Stimulated activated CD4-positive, alpha-beta T cell treated with anti-CD3 and anti-CD28 coated beads, Interleukin-2, amount 100 ng/mL, for 4 hours (primary cell): ENCODE measurements around the gene YPEL4.

Experiments
- DNase-seq: peaks from one replicate; pipeline ENCODE4 v3.0.0-alpha.2; 2020; ENCODE audit warnings: low read depth

The YPEL4 gene

DNA sequence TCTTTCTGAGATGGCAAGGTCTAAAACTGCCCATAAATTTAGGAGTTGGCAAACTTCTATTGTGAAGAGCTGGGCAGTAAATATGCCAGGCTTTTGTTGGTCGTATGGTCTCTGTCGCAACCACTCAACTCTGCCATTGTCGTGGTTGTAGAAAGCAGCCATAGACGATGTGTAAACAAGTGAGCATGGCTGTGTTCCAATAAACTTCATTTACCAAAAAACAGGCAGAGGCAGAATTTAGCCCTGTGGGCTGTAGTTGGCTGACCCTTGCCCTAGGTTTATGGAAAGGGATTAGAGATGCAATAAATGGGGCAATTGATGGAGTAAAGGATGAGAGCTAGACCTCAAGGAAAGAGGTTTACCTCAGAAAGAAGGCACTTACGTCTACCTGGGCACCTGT, 17.6 kb downstream of the YPEL4 start:
- DNase-seq, result no peak

DNA sequence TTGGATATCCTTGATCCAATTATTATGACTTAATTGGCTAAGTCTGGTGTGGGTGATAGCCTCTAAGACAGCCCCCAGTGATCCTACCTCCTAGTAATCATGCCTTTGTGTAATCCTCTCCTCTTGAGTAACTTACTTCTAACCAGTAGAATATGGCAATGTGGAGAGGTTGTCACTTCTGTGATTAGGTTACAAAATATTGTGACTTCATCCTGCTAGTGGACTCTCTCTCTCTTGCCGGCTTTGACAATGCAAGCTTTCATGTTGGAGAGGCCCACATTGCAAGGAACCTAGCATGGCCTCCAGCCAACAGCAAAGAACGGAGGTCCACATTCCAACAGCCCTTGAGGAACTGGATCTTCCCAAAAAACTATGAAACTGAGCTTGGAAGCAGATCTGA, 19.5 kb downstream of the YPEL4 start:
- no peak for DNase-seq

DNA sequence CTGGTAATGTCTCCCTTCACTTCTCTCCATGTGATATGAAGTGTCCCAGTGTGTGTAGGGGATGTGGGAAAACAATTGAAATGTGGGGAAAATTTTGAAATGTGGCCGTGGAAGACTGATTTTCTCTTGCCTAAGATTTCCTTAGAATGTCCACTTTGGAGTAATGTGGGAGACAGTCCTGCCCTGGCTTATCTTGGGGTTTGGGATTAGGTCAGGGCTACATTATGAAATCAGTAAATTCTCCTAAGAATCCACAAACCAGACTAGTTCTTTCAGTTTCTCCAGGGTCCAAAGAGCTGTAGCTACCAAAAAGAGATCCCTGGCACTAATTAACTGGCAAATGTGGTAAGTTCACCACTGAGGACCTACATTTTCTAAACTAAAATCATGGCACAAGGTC, 22.8 kb downstream of the YPEL4 start:
- no peak for DNase-seq

DNA sequence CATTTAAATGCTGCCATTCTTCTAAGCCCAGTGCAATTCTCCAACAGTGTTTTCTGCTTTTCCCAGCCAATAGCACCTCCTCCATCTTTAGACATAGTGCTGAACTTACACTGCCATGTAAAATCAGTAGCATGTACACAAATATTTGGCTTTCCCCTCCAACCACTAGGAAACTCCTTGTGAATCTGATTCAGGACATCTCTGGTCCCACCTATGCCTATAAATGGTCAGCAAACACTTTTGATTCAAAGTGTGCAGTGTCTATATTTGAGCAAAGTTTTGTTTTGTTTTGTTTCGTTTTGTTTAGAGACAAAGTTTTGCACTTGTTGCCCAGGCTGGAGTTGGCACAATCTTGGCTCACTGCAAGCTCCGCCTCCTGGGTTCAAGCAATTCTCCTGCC, 24.8 kb downstream of the YPEL4 start:
- DNase-seq, result no peak

- no peak for DNase-seq
These were observed 27.4 kb downstream of the YPEL4 start for GRCh38 chr11:57622263-57622662.

DNA sequence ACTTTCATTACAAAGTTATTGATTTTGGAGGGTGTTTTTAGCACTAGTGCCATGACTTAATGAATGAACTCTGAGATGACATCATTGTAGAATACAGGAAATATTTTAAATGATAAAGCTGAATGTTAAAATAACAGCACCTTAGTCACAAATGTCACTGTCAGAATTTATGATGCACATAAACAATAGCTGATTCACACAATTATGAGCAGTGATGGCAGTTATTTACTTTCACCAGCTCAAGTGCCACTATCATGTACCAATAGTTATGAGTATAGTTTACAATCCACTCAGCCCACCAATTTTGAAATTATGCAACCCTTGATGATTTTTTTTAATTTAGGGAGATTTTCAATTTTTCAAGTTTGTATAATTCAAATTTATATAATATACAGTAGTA, 29.2 kb downstream of the YPEL4 start:
- no peak for DNase-seq

GRCh38 chr11:57619331-57619730, 30.4 kb downstream of the YPEL4 start:
- DNase-seq, result no peak

- no peak for DNase-seq
These were observed 31.3 kb downstream of the YPEL4 start for GRCh38 chr11:57618438-57618837.

DNA sequence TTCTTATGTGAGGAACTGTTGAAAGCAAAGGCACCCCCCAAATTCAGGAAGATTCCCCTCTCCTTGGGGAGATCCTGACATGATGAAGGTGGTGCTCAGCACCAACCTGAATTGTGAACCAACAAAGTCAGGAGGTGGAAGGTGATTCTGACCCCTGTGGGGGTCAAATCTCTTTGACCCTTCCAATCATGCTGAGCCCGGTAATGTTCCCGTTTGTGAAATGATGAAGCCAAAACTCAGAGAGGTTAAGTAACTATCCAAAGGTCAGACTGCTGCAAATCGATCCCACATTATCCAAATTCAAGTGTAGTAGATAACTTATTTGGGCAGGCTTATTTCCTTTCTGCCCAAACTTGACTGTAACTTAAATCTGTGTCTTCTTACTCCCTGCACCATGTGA, 33.1 kb downstream of the YPEL4 start:
- DNase-seq, result no peak

GRCh38 chr11:57615308-57615707, 34.4 kb downstream of the YPEL4 start:
- DNase-seq, result no peak

GRCh38 chr11:57614234-57614772, 35.4 kb downstream of the YPEL4 start:
- no peak for DNase-seq

DNA sequence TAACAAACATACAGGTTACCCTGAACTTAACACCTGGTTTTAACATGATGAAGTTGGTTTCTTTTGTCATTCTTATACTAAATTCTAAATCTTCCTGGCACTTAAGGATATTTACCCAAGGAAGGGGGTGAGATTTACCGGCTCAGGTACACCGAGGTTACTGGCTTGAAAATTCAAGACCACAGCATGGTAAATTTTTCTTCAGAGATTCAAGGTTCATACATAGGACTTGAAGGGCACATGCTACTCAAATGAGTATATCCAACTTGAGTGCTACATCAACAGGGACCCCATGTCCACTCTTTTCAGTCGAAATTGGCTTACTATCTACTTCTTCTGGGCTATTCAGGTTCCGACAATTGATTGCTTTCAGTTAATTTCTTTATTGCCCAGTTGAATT, 39.5 kb downstream of the YPEL4 start:
- no peak for DNase-seq

GRCh38 chr11:57605028-57605420, 44.7 kb downstream of the YPEL4 start:
- no peak for DNase-seq

GRCh38 chr11:57604296-57605027, 45.2 kb downstream of the YPEL4 start:
- DNase-seq, result no peak

DNA sequence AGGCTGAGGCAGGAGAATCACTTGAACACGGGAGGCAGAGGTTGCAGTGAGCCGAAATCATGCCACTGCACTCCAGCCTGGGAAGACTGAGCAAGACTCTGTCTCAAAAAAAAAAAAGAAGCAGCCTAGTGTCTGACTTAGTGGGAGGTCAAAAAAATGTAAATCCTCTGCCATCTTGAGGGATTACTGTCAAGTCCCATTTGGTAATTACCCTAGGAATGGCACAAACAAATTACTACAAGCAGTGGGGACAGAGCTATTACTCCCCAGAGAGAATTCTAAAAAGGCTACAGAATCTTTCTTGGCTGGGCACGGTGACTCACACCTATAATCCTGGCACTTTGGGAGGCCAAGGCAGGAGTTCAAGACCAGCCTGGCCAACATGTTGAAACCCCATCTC, 48.4 kb downstream of the YPEL4 start:
- DNase-seq, result no peak

GRCh38 chr11:57599381-57599780, 50.3 kb downstream of the YPEL4 start:
- DNase-seq, result no peak

GRCh38 chr11:57598831-57599155, 50.9 kb downstream of the YPEL4 start:
- no peak for DNase-seq

- no peak for DNase-seq
These were observed 51.5 kb downstream of the YPEL4 start for GRCh38 chr11:57597916-57598830.

DNA sequence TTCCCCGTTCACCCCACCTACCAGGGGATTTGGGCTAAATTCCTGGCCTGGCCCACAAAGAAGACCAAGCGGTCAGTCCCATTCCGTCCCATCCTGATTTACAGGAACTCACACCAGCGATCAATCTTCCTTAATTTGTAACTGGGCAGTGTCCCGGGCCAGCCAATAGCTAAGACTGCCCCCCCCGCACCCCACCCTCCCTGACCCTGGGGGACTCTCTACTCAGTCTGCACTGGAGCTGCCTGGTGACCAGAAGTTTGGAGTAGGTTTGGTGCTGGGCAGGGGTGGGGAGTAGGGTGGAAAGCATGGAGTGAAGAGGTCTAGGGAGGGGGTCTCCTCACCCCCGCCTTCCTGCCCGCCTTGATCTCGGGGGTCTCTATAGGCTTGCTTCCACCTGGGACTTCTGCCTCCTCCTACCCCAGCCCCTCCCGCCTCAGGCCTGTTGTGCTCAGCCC, 52.2 kb downstream of the YPEL4 start, which contains the start of gene SERPING1:
SERPING1 (plus strand) TSS at position 225 of the 455 bp plus-strand sequence. CDS start 586 bp downstream, outside the sequence.
- no peak for DNase-seq

- no peak for DNase-seq
These were observed 53.3 kb downstream of the YPEL4 start for GRCh38 chr11:57596266-57596885.
